Neuron (in vitro differentiated cells): ENCODE measurements around the gene SLC11A2.

Experiments
- H2AFZ ChIP-seq: one replicate; pipeline ENCODE4 v1.6.1; 2013; ENCODE audit warnings: low read depth, mild to moderate bottlenecking, inconsistent platforms, low read length, moderate library complexity
- H3K27me3 ChIP-seq: one replicate; pipeline ENCODE4 v1.6.1; 2013; ENCODE audit warnings: low read length; ENCODE audit not compliant: insufficient read depth
- H3K36me3 ChIP-seq: one replicate; pipeline ENCODE4 v1.6.1; 2013; ENCODE audit warnings: low read length; ENCODE audit not compliant: insufficient read depth
- H3K4me1 ChIP-seq: one replicate; pipeline ENCODE4 v1.6.1; 2013; ENCODE audit warnings: low read length; ENCODE audit not compliant: insufficient read depth
- H3K4me3 ChIP-seq: 2 replicates; pipeline ENCODE4 v1.5.1; 2013; ENCODE audit warnings: mild to moderate bottlenecking, low read length, moderate library complexity
- H3K9me3 ChIP-seq: one replicate; pipeline ENCODE4 v1.6.1; 2013; ENCODE audit warnings: low read length

The SLC11A2 gene

GRCh38 chr12:51025836-51026638 lies at the start of gene SLC11A2:
SLC11A2 (minus strand) TSS chr12:51026384; CDS start chr12:51010728, 15,656 bp downstream.
- Histone ChIP-seq H3K9me3 (no peaks in the 10 kb centered on the region), H3K36me3 (no peaks in the 10 kb centered on the region), H3K27me3 (no peaks in the 10 kb centered on the region), H3K4me3 (peak within 1 kb of the TSS; percentile 74), H3K4me1 (peaks cover 5% of the 10 kb centered on the region), H2AFZ (peak within 1 kb of the TSS; percentile 68)

- H3K27me3 ChIP-seq: no peaks in the 10 kb centered on the region
- H3K4me1 ChIP-seq: no peaks in the 10 kb centered on the region
- H3K4me3 ChIP-seq: no peak overlapping the region
- peaks cover 34% of the 10 kb centered on the region for H3K36me3 ChIP-seq
- no peak overlapping the region for H2AFZ ChIP-seq
- H3K9me3 ChIP-seq: no peaks in the 10 kb centered on the region
Observed at GRCh38 chr12:51075390-51075789, 49.2 kb upstream of the SLC11A2 start.

GRCh38 chr12:51071663-51072062 lies 45.5 kb upstream of the SLC11A2 start:
- no peaks in the 10 kb centered on the region for H3K27me3 ChIP-seq
- H3K4me3 ChIP-seq: no peak overlapping the region

GRCh38 chr12:51070004-51070403 lies 43.8 kb upstream of the SLC11A2 start:
- Histone ChIP-seq H3K27me3 (no peaks in the 10 kb centered on the region), H3K9me3 (no peaks in the 10 kb centered on the region), H3K4me1 (no peaks in the 10 kb centered on the region), H3K4me3 (no peak overlapping the region), H2AFZ (no peak overlapping the region), H3K36me3 (peaks cover 62% of the 10 kb centered on the region)

More at GRCh38 chr12:51071663-51072062, 45.5 kb upstream of the SLC11A2 start:
- H3K9me3 ChIP-seq: no peaks in the 10 kb centered on the region
- H2AFZ ChIP-seq: no peak overlapping the region
- peaks cover 54% of the 10 kb centered on the region for H3K36me3 ChIP-seq
- H3K4me1 ChIP-seq: no peaks in the 10 kb centered on the region

GRCh38 chr12:51067771-51068170 lies 41.6 kb upstream of the SLC11A2 start:
- H2AFZ ChIP-seq: no peak overlapping the region
- H3K27me3 ChIP-seq: no peaks in the 10 kb centered on the region
- H3K36me3 ChIP-seq: peaks cover 72% of the 10 kb centered on the region
- no peaks in the 10 kb centered on the region for H3K4me1 ChIP-seq
- no peaks in the 10 kb centered on the region for H3K9me3 ChIP-seq
- no peak overlapping the region for H3K4me3 ChIP-seq

GRCh38 chr12:51067229-51067628 lies 41.0 kb upstream of the SLC11A2 start:
- H3K4me3 ChIP-seq: no peak overlapping the region
- no peak overlapping the region for H2AFZ ChIP-seq
- H3K36me3 ChIP-seq: peaks cover 73% of the 10 kb centered on the region
- H3K4me1 ChIP-seq: no peaks in the 10 kb centered on the region
- H3K9me3 ChIP-seq: no peaks in the 10 kb centered on the region
- H3K27me3 ChIP-seq: no peaks in the 10 kb centered on the region

GRCh38 chr12:51065530-51065929 lies 39.3 kb upstream of the SLC11A2 start:
- H3K4me1 ChIP-seq: no peaks in the 10 kb centered on the region
- H2AFZ ChIP-seq: no peak overlapping the region
- no peaks in the 10 kb centered on the region for H3K27me3 ChIP-seq
- H3K36me3 ChIP-seq: peaks cover 61% of the 10 kb centered on the region
- no peak overlapping the region for H3K4me3 ChIP-seq
- H3K9me3 ChIP-seq: no peaks in the 10 kb centered on the region

- Histone ChIP-seq H3K4me3 (no peak overlapping the region), H3K9me3 (no peaks in the 10 kb centered on the region), H3K27me3 (no peaks in the 10 kb centered on the region), H3K4me1 (no peaks in the 10 kb centered on the region), H2AFZ (no peak overlapping the region), H3K36me3 (peaks cover 53% of the 10 kb centered on the region)
Observed at GRCh38 chr12:51062631-51063397, 36.6 kb upstream of the SLC11A2 start.

- no peaks in the 10 kb centered on the region for H3K27me3 ChIP-seq
- H3K36me3 ChIP-seq: peaks cover 22% of the 10 kb centered on the region
- H3K9me3 ChIP-seq: no peaks in the 10 kb centered on the region
- no peak overlapping the region for H3K4me3 ChIP-seq
- no peak overlapping the region for H2AFZ ChIP-seq
- no peaks in the 10 kb centered on the region for H3K4me1 ChIP-seq
Observed at GRCh38 chr12:51059086-51059485, 32.9 kb upstream of the SLC11A2 start.

GRCh38 chr12:51056242-51056641 lies 30.1 kb upstream of the SLC11A2 start:
- Histone ChIP-seq H3K27me3 (no peaks in the 10 kb centered on the region), H3K36me3 (no peaks in the 10 kb centered on the region), H3K9me3 (no peaks in the 10 kb centered on the region), H2AFZ (no peak overlapping the region), H3K4me3 (no peak overlapping the region), H3K4me1 (no peaks in the 10 kb centered on the region)

- H3K4me3 ChIP-seq: no peak overlapping the region
- no peak overlapping the region for H2AFZ ChIP-seq
- H3K4me1 ChIP-seq: no peaks in the 10 kb centered on the region
- H3K9me3 ChIP-seq: no peaks in the 10 kb centered on the region
- no peaks in the 10 kb centered on the region for H3K27me3 ChIP-seq
- no peaks in the 10 kb centered on the region for H3K36me3 ChIP-seq
Observed at GRCh38 chr12:51055060-51055459, 28.9 kb upstream of the SLC11A2 start.

- no peaks in the 10 kb centered on the region for H3K36me3 ChIP-seq
Observed at GRCh38 chr12:51051787-51052186, 25.6 kb upstream of the SLC11A2 start.

GRCh38 chr12:51049525-51049924 lies 23.3 kb upstream of the SLC11A2 start:
- Histone ChIP-seq H3K27me3 (no peaks in the 10 kb centered on the region), H3K36me3 (no peaks in the 10 kb centered on the region), H2AFZ (no peak overlapping the region), H3K4me1 (no peaks in the 10 kb centered on the region), H3K9me3 (no peaks in the 10 kb centered on the region), H3K4me3 (no peak overlapping the region)

More at GRCh38 chr12:51051787-51052186, 25.6 kb upstream of the SLC11A2 start:
- Histone ChIP-seq H3K9me3 (no peaks in the 10 kb centered on the region), H3K27me3 (no peaks in the 10 kb centered on the region), H2AFZ (no peak overlapping the region), H3K4me3 (no peak overlapping the region), H3K4me1 (no peaks in the 10 kb centered on the region)
